SK-N-MC (cell line): ENCODE data around the gene EPX.

Source experiments
- EZH2 ChIP-seq: fragments of 200-600 bp; sonication (generic); IDR thresholded peaks from one replicate; pipeline ENCODE4 v1.6.1; 2017; ENCODE audit warnings: antibody characterized with exemption
- FOXP2 ChIP-seq: optimal IDR thresholded peaks from 2 replicates; pipeline ENCODE3; 2011; ENCODE audit warnings: mild to moderate bottlenecking, moderate library complexity; ENCODE audit not compliant: insufficient read depth; ENCODE audit errors: extremely low read length, control extremely low read depth
- POLR2AphosphoS5 ChIP-seq: IDR thresholded peaks from 2 replicates; pipeline ENCODE4 v1.6.1; 2012; ENCODE audit warnings: mild to moderate bottlenecking, low read depth, low read length, borderline replicate concordance

- TF ChIP-seq EZH2 (no peak), POLR2AphosphoS5 (no peak), FOXP2 (no peak)
Measured at GRCh38 chr17:58147930-58148434, 44.5 kb upstream of the EPX start, which contains the start of gene OR4D1.
